ENCODE measurements around the gene OTUD7B. TPM values are rescaled to one million over a fixed set of nuclear protein-coding genes. Genes with fewer than 3 reads are reported as not detected.

OTUD7B gene
- total and polyA plus RNA-seq, 9 of the 15 experiments (the other 6 are each of a cell fraction or from before 2014, with no cell fraction given) = 0.96 to 18.8 (median 7.4) TPM

DNA sequence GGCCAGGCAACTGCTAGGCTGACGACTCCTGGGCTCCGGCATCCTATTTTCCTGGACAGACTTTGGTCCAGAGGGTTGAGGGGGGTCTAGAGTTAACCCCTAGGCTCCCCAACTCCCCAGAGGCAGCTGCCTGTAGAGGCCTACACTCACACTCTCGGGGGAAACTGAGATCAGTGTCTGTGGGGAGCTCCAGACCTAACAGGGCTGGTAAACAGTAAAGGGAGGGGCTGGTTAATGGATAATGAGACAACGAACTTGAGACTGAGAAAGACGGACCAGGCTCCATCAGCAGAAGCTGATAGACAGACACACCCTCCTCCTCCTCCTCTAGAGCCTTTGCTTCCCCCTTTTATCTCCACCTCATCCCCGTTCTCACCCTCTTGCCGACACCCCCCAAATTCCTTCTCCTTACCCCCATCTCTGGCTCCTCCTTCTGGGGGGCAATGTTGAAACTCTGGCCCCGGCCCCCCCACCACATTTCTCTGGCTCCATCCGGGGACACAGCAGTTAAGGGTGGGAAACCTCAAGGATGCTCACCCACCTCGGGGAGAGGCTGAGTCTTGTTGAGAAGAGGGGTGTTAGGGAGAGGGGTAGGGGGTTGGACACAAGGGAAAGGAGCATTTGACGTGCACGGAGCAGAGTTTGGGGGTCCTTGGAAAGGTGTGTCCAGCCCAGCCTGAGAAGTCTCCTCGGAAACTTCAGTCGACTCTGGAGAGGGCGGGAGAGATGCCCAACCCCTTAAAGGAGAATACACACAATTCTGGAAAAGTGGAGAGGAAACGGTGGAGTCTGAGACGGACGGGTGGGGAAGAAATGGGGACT is 74.1 kb downstream of the OTUD7B start, which contains the start of gene MTMR11 (continued):
- TF ChIP-seq RREB1 (CRISPR knock-in tag; IDR thresholded peaks at IDR 0.05) (no peak), CBX2 (IDR thresholded peaks at IDR 0.05; ENCODE audit: insufficient read depth, low read length, poor library complexity, severe bottlenecking) (no peak), USF2 (CRISPR knock-in tag; IDR thresholded peaks at IDR 0.05) (no peak), DEAF1 (CRISPR knock-in tag; IDR thresholded peaks at IDR 0.05) (no peak), CBX3 (IDR thresholded peaks at IDR 0.05; ENCODE audit: borderline replicate concordance in 1 of 2, low read length in 2 of 2) (no peak), TCF3 (CRISPR knock-in tag; IDR thresholded peaks at IDR 0.05) (no peak), CREB3 (tag; conservative IDR thresholded peaks at IDR 0.05; ENCODE audit: low read depth) (no peak), BRD4 (IDR thresholded peaks at IDR 0.05) (no peak), MBD2 (IDR thresholded peaks at IDR 0.05; ENCODE audit: borderline replicate concordance, low read depth) (no peak), MYC (IDR thresholded peaks at IDR 0.05; ENCODE audit: low read depth, low read length) (no peak), MYC (CRISPR knock-in tag; IDR thresholded peaks at IDR 0.05; ENCODE audit: borderline replicate concordance, low read depth) (no peak), RFX5 (IDR thresholded peaks at IDR 0.05; ENCODE audit: low read depth, low read length) (no peak), ZNF408 (CRISPR knock-in tag; IDR thresholded peaks at IDR 0.05; ENCODE audit: low read depth) (no peak), ZNF57 (CRISPR knock-in tag; IDR thresholded peaks at IDR 0.05) (no peak), KDM1A (IDR thresholded peaks at IDR 0.05) (no peak), ELK3 (CRISPR knock-in tag; IDR thresholded peaks at IDR 0.05) (no peak)

All from K562 (cell line).